B cell (primary cell): Measurements from ENCODE around the gene ABHD6. TPM values are rescaled to one million over a fixed set of nuclear protein-coding genes. Genes with fewer than 3 reads are reported as not detected.

Source experiments
- ATAC-seq: fragments of 200-7000 bp; cut with Tn5 transposase; one replicate; pipeline ENCODE4 v1.10.0; 2021; ENCODE audit warnings: low read depth, mild to moderate bottlenecking, moderate number of reproducible peaks, moderate library complexity
- CTCF ChIA-PET: fragments of 350-600 bp; sonication (Branson Sonifier 250); formaldehyde crosslinking; loops from one replicate; lab custom pipeline; 2021; ENCODE audit warnings: antibody characterized with exemption, inconsistent platforms; lab: Charles Lee
- POLR2A ChIA-PET: fragments of 350-600 bp; sonication (Branson Sonifier 250); formaldehyde crosslinking; loops from one replicate; lab custom pipeline; 2021; ENCODE audit warnings: antibody characterized with exemption; lab: Charles Lee
- DNase-seq: peaks from one replicate; pipeline ENCODE4 v3.0.0; 2013
- H2AFZ ChIP-seq: 2 replicates; pipeline ENCODE4 v1.6.1; 2012; ENCODE audit warnings: mild to moderate bottlenecking, low read depth, low read length; ENCODE audit not compliant: insufficient read depth, poor library complexity, severe bottlenecking
- H3K27ac ChIP-seq, 2 donors: 1 replicate in 1 of 2; 2 replicates in 1 of 2; pipeline ENCODE4 v1.5.1; 2012 to 2013; ENCODE audit warnings: low read length in 2 of 2, mild to moderate bottlenecking in 2 of 2, moderate library complexity in 1 of 2
- H3K27me3 ChIP-seq, 4 experiments: fragments of 200-600 bp in 1 of 4; sonication (generic) in 1 of 4; replicated peaks in 1 of 4; 1 replicate in 2 of 4; 2 replicates in 2 of 4; pipeline versions ENCODE4 v1.6.1 to v1.7.0; 2013 to 2016; ENCODE audit warnings: low read length in 3 of 4, mild to moderate bottlenecking in 2 of 4, mixed read lengths in 1 of 4, moderate library complexity in 1 of 4; ENCODE audit not compliant: insufficient read depth in 4 of 4, control insufficient read depth in 3 of 4; ENCODE audit errors: control extremely low read depth in 1 of 4
- H3K36me3 ChIP-seq, 2 experiments: replicated peaks in 1 of 2; 1 replicate in 1 of 2; 2 replicates in 1 of 2; pipeline versions ENCODE4 v1.6.1 to v1.7.1; 2013; ENCODE audit warnings: low read length in 1 of 2; ENCODE audit not compliant: insufficient read depth in 2 of 2, control insufficient read depth in 1 of 2; ENCODE audit errors: control extremely low read depth in 1 of 2, extremely low read depth in 1 of 2
- H3K4me1 ChIP-seq, 2 donors: fragments of 200-600 bp in 1 of 2; sonication (generic) in 1 of 2; 1 replicate in 1 of 2; 2 replicates in 1 of 2; pipeline versions ENCODE4 v1.5.1 to v1.6.1; 2013 to 2017; ENCODE audit warnings: low read length in 2 of 2; ENCODE audit not compliant: control insufficient read depth in 2 of 2, insufficient read depth in 2 of 2
- H3K4me2 ChIP-seq: replicated peaks from 2 replicates; pipeline ENCODE3; 2012; ENCODE audit warnings: mild to moderate bottlenecking, low read depth, low read length; ENCODE audit not compliant: poor library complexity, severe bottlenecking
- H3K4me3 ChIP-seq, 5 experiments: fragments of 200-600 bp in 1 of 5; sonication (generic) in 1 of 5; 1 replicate in 3 of 5; 2 replicates in 2 of 5; pipeline versions ENCODE4 v1.5.1 to v1.7.0; 2011 to 2016; ENCODE audit warnings: low read length in 4 of 5, mild to moderate bottlenecking in 4 of 5, low read depth in 2 of 5, control low read depth in 1 of 5, moderate library complexity in 1 of 5; ENCODE audit not compliant: insufficient read depth in 1 of 5; ENCODE audit errors: control extremely low read depth in 1 of 5, extremely low read depth in 1 of 5
- H3K79me2 ChIP-seq: fragments of 200-600 bp; sonication (generic); one replicate; pipeline ENCODE4 v1.6.0; 2016; ENCODE audit warnings: low read length; ENCODE audit not compliant: control insufficient read depth, insufficient read depth
- H3K9ac ChIP-seq: fragments of 200-600 bp; sonication (generic); 2 replicates; pipeline ENCODE4 v1.6.1; 2017; ENCODE audit warnings: mild to moderate bottlenecking, low read length, moderate library complexity
- H3K9me3 ChIP-seq, 3 donors: one replicate each; pipeline versions ENCODE4 v1.6.1 to v1.7.1; 2013; ENCODE audit warnings: low read length in 2 of 3; ENCODE audit not compliant: control insufficient read depth in 2 of 3, insufficient read depth in 1 of 3; ENCODE audit errors: control extremely low read depth in 1 of 3
- H4K20me1 ChIP-seq: 2 replicates; pipeline ENCODE4 v1.6.0; 2012; ENCODE audit warnings: mild to moderate bottlenecking, low read length; ENCODE audit not compliant: insufficient read depth, control insufficient read depth, poor library complexity, severe bottlenecking
- H3K27ac Mint-ChIP-seq: one replicate; pipeline ENCODE4 v1.8.0; 2021; ENCODE audit warnings: mixed read lengths
- H3K27me3 Mint-ChIP-seq: one replicate; pipeline ENCODE4 v1.8.0; 2021; ENCODE audit warnings: mixed read lengths
- H3K4me1 Mint-ChIP-seq: one replicate; pipeline ENCODE4 v1.8.0; 2021; ENCODE audit warnings: mixed read lengths
- H3K4me3 Mint-ChIP-seq: one replicate; pipeline ENCODE4 v1.8.0; 2021; ENCODE audit warnings: mixed read lengths
- H3K9me3 Mint-ChIP-seq: one replicate; pipeline ENCODE4 v1.8.0; 2022; ENCODE audit warnings: mixed read lengths; ENCODE audit not compliant: insufficient read depth
- EZH2 ChIP-seq: IDR thresholded peaks from 2 replicates; pipeline ENCODE4 v1.6.1; 2012; ENCODE audit warnings: borderline replicate concordance, low read depth, mild to moderate bottlenecking, moderate library complexity, low read length; ENCODE audit not compliant: insufficient read depth, poor library complexity, severe bottlenecking
- WGBS: methylation state at CpG from one replicate; pipeline ENCODE4 v1.1.5; 2013; ENCODE audit warnings: missing lambda C conversion rate; ENCODE audit not compliant: insufficient coverage; 5-methylcytosine and 5-hydroxymethylcytosine counted together
- intact Hi-C: fragments of 100-400 bp; cut with micrococcal nuclease; formaldehyde crosslinking; loops from one replicate; pipeline ENCODE4 v1.10.0; 2022
- polyA plus RNA-seq: library from polyadenylated mRNA; depleted of rRNA; stranded (reverse); fragments of >200 nt; gene quantifications from 2 replicates; pipeline ENCODE4 v1.2.3, GENCODE V29; 2012
- total RNA-seq, 2 donors: library from RNA; stranded (reverse); fragments of 120-200 nt in 1 of 2; gene quantifications; 1 replicate in 1 of 2; 2 replicates in 1 of 2; pipeline versions ENCODE4 v1.2.3 to v1.2.4, GENCODE V29; 2013 to 2022
- TF ChIP-seq, protein P1 (sequence below): fragments of 200-600 bp; IDR thresholded peaks from one replicate; pipeline ENCODE4 v1.8.0; 2022; ENCODE audit warnings: antibody characterized with exemption, mild to moderate bottlenecking

The ABHD6 gene
- total and polyA plus RNA-seq, 2 donors (not counting 1 experiment from before 2014, with no cell fraction given), result 4.5 to 24.2 TPM

DNA sequence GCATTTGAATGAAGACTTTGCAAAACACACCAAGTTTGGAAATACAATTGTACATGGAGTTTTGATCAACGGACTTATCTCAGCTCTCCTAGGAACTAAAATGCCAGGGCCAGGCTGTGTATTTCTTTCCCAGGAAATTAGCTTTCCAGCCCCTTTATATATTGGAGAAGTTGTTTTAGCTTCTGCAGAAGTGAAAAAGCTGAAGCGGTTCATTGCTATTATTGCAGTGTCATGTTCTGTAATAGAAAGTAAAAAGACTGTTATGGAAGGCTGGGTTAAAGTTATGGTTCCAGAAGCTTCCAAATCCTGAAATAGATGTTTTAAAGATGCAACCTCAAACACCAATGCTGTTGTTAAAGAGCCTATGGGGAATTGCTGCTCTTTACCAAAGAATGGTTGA lies 80.2 kb downstream of the ABHD6 start:
- no peak overlapping the region for H3K4me3 Mint-ChIP-seq
- H3K4me1 Mint-ChIP-seq, result peaks cover 5% of the 10 kb centered on the region
- no peaks in the 10 kb centered on the region for H3K27me3 Mint-ChIP-seq
- Histone ChIP-seq H3K9me3 (no peaks in the 10 kb centered on the region), H3K4me3 (no peak overlapping the region), H4K20me1 (no peaks in the 10 kb centered on the region), H3K4me2 (no peak overlapping the region), H3K9ac (no peak overlapping the region), H3K27ac (no peak overlapping the region), H3K4me1 (peaks cover 0 to 8% of the 10 kb centered on the region in 2 donors), H3K36me3 (peaks cover 6 to 56% of the 10 kb centered on the region in 2 experiments), H3K27me3 (no peaks in the 10 kb centered on the region), H2AFZ (no peak overlapping the region), H3K79me2 (peaks cover 21% of the 10 kb centered on the region)
- no peak for TF ChIP-seq EZH2
- TF ChIP-seq, protein P1, sequence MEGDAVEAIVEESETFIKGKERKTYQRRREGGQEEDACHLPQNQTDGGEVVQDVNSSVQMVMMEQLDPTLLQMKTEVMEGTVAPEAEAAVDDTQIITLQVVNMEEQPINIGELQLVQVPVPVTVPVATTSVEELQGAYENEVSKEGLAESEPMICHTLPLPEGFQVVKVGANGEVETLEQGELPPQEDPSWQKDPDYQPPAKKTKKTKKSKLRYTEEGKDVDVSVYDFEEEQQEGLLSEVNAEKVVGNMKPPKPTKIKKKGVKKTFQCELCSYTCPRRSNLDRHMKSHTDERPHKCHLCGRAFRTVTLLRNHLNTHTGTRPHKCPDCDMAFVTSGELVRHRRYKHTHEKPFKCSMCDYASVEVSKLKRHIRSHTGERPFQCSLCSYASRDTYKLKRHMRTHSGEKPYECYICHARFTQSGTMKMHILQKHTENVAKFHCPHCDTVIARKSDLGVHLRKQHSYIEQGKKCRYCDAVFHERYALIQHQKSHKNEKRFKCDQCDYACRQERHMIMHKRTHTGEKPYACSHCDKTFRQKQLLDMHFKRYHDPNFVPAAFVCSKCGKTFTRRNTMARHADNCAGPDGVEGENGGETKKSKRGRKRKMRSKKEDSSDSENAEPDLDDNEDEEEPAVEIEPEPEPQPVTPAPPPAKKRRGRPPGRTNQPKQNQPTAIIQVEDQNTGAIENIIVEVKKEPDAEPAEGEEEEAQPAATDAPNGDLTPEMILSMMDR, result no peak
- H3K27ac Mint-ChIP-seq, result peak overlapping the region; percentile 20
- no CpG with 5 or more reads among the region's 2 CpGs for WGBS
- ChIA-PET CTCF (interaction anchor here (1.0 to 9.0 kb wide), 5 partner anchors 10 to 174 kb away, joined by 3 to 89 read pairs (median 4); partner anchors contain the start of genes HTD2, KCTD6 and RPP14), POLR2A (no interaction called here)
- DNase-seq, result no peak
- intact Hi-C loops, result no loop called here
- no peaks in the 10 kb centered on the region for H3K9me3 Mint-ChIP-seq
- no peak for ATAC-seq

DNA sequence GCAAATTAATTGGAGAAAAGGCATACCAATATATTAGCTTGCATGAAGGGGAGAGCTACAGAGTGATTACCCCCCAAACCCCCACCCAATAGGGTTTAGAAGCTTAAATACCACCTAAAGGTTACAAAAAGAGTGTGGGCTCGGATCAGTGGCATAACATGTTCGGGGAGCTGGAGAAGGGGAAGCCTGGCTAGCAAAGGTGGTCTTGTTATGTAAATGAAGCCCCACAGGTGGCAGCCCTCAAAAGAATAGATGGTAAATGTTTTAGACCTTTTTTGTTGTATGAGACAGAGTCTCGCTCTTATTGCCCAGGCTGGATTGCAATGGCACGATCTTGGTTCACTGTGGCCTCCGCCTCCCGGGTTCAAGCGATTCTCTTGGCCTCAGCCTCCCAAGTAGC lies 84.2 kb downstream of the ABHD6 start:
- Histone ChIP-seq H3K4me1 (peaks cover 21 to 29% of the 10 kb centered on the region in 2 donors), H3K36me3 (peaks cover 2 to 22% of the 10 kb centered on the region in 2 experiments), H3K4me2 (no peak overlapping the region), H3K27ac (no peak overlapping the region), H3K9ac (no peak overlapping the region), H3K27me3 (no peaks in the 10 kb centered on the region), H3K4me3 (no peak overlapping the region), H2AFZ (no peak overlapping the region), H3K79me2 (peaks cover 12% of the 10 kb centered on the region), H4K20me1 (no peaks in the 10 kb centered on the region), H3K9me3 (no peaks in the 10 kb centered on the region)
- Mint-ChIP-seq H3K27ac (no peak overlapping the region), H3K27me3 (no peaks in the 10 kb centered on the region), H3K9me3 (no peaks in the 10 kb centered on the region), H3K4me3 (no peak overlapping the region), H3K4me1 (peaks cover 35% of the 10 kb centered on the region)
- WGBS, result 97% methylated on average over 6 of the region's 7 CpGs
- DNase-seq (no peak), ATAC-seq (no peak)
- intact Hi-C loops, result loop anchor here (1.0 to 5.0 kb wide), 7 partner anchors 15 to 311 kb away; partner anchors contain the start of genes HTD2, KCTD6, PDHB and RPP14
- ChIA-PET CTCF (interaction anchor here (0.7 to 9.0 kb wide), 15 partner anchors 11 to 309 kb away, joined by 3 to 89 read pairs (median 3); partner anchors contain the start of genes HTD2, PXK and RPP14), POLR2A (interaction anchor here (0.6 to 0.9 kb wide), 2 partner anchors 93 to 137 kb away, joined by 3 read pairs; no protein-coding TSS in a partner anchor)
- TF ChIP-seq EZH2, result no peak
- TF ChIP-seq, protein P1, result no peak
